Prostate gland (tissue), 2 donors: ENCODE results near the gene ANKRA2.

ENCODE experiments used
- POLR2A ChIP-seq: fragments of 450-650 bp; IDR thresholded peaks from one replicate; pipeline ENCODE4 v1.6.1; 2016; ENCODE audit warnings: antibody characterized with exemption, mild to moderate bottlenecking
- POLR2AphosphoS5 ChIP-seq: sonication (generic); formaldehyde crosslinking; IDR thresholded peaks from one replicate; pipeline ENCODE4 v1.6.1; 2017; ENCODE audit warnings: antibody characterized with exemption
- TF ChIP-seq, protein P1 (sequence below), 4 experiments: fragments of 200-600 bp in 2 of 4; fragments of 450-650 bp in 2 of 4; sonication (generic) in 2 of 4; IDR thresholded peaks; 1 replicate in 3 of 4; 2 replicates in 1 of 4; pipeline ENCODE4 v1.5.1; 2016 to 2019; ENCODE audit warnings: antibody characterized with exemption in 4 of 4, mild to moderate bottlenecking in 2 of 4, moderate library complexity in 2 of 4

DNA sequence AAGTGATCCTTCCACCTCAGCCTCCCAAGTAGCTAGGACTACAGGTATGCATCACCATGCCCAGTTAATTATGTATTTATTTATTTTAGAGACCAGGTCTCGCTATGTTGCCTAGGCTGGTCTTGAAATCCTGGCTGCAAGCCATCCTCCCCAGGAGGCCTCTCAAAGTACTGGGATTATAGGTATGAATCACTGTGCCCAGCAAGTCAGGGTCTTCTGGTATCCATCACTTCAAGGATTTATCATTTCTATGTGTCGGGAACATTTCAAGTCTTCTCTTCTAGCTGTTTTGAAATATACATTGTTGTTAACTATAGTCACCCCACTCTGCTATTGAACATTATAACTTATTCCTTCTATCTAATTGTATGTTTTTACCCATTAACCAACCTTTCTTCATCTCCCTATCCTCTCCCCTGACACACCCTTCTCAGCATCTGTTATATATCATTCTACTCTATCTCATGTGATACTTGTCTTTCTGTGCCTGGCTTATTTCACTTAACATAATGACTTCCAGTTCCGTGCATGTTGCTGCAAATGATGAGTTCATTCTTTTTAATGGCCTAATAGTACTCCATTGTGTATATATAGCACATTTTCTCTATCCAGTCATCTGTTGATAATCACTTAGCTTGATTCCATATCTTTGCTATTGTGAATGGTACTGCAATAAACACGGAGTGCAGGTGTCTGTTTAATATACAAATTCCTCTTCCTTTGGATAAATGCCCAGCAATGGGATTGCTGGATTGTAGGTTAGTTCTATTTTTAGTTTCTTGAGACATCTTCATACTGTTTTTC, 26.5 kb upstream of the ANKRA2 start:
- TF ChIP-seq, protein P1, sequence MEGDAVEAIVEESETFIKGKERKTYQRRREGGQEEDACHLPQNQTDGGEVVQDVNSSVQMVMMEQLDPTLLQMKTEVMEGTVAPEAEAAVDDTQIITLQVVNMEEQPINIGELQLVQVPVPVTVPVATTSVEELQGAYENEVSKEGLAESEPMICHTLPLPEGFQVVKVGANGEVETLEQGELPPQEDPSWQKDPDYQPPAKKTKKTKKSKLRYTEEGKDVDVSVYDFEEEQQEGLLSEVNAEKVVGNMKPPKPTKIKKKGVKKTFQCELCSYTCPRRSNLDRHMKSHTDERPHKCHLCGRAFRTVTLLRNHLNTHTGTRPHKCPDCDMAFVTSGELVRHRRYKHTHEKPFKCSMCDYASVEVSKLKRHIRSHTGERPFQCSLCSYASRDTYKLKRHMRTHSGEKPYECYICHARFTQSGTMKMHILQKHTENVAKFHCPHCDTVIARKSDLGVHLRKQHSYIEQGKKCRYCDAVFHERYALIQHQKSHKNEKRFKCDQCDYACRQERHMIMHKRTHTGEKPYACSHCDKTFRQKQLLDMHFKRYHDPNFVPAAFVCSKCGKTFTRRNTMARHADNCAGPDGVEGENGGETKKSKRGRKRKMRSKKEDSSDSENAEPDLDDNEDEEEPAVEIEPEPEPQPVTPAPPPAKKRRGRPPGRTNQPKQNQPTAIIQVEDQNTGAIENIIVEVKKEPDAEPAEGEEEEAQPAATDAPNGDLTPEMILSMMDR (IDR thresholded peaks at IDR 0.05): no peak
- TF ChIP-seq POLR2A (no peak), POLR2AphosphoS5 (no peak)
